C4-2B (cell line): ENCODE data around the gene C6orf132.

Experiments used
- H3K27ac ChIP-seq: fragments of 450-650 bp; 2 replicates; pipeline ENCODE4 v1.5.1; 2017
- CTCF ChIP-seq: fragments of 450-650 bp; conservative IDR thresholded peaks from 2 replicates; pipeline ENCODE4 v1.5.1; 2017; ENCODE audit warnings: mild to moderate bottlenecking
- ZFX ChIP-seq: fragments of 450-650 bp; IDR thresholded peaks from 2 replicates; pipeline ENCODE4 v1.6.1; 2017

C6orf132 gene

GRCh38 chr6:42142118-42142835 is at the start of gene C6orf132:
TSS of gene C6orf132 (minus strand) at chr6:42142620. CDS start at chr6:42142444, 176 bp downstream.
- TF ChIP-seq ZFX (0 out of 2 replicates have a peak, but pooled peaks have one; percentile 5), CTCF (no peak; the same call in 1 of the 2 replicates)
- peak within 1 kb of the TSS; percentile 93 for H3K27ac ChIP-seq

- H3K27ac ChIP-seq = no peak overlapping the region
- no peak for TF ChIP-seq ZFX
- TF ChIP-seq CTCF = no peak
Measured at GRCh38 chr6:42190554-42191183, 48.2 kb upstream of the C6orf132 start.

GRCh38 chr6:42188406-42188805 is 46.0 kb upstream of the C6orf132 start:
- TF ChIP-seq CTCF = no peak
- no peak for TF ChIP-seq ZFX
- no peak overlapping the region for H3K27ac ChIP-seq

- no peak overlapping the region for H3K27ac ChIP-seq
- TF ChIP-seq ZFX = no peak
- no peak for TF ChIP-seq CTCF
Measured at GRCh38 chr6:42185597-42185996, 43.2 kb upstream of the C6orf132 start.

- TF ChIP-seq ZFX = no peak
- no peak for TF ChIP-seq CTCF
Measured at GRCh38 chr6:42184475-42184874, 42.1 kb upstream of the C6orf132 start.

GRCh38 chr6:42182101-42182500 is 39.7 kb upstream of the C6orf132 start:
- no peak overlapping the region for H3K27ac ChIP-seq
- TF ChIP-seq ZFX (no peak), CTCF (no peak)

More at GRCh38 chr6:42184475-42184874, 42.1 kb upstream of the C6orf132 start:
- no peak overlapping the region for H3K27ac ChIP-seq

- H3K27ac ChIP-seq = no peak overlapping the region
- TF ChIP-seq CTCF (no peak), ZFX (no peak)
Measured at GRCh38 chr6:42179945-42180313, 37.5 kb upstream of the C6orf132 start.
